ENCODE data around the gene DDO.

DDO gene, protein sequence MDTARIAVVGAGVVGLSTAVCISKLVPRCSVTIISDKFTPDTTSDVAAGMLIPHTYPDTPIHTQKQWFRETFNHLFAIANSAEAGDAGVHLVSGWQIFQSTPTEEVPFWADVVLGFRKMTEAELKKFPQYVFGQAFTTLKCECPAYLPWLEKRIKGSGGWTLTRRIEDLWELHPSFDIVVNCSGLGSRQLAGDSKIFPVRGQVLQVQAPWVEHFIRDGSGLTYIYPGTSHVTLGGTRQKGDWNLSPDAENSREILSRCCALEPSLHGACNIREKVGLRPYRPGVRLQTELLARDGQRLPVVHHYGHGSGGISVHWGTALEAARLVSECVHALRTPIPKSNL

DNA sequence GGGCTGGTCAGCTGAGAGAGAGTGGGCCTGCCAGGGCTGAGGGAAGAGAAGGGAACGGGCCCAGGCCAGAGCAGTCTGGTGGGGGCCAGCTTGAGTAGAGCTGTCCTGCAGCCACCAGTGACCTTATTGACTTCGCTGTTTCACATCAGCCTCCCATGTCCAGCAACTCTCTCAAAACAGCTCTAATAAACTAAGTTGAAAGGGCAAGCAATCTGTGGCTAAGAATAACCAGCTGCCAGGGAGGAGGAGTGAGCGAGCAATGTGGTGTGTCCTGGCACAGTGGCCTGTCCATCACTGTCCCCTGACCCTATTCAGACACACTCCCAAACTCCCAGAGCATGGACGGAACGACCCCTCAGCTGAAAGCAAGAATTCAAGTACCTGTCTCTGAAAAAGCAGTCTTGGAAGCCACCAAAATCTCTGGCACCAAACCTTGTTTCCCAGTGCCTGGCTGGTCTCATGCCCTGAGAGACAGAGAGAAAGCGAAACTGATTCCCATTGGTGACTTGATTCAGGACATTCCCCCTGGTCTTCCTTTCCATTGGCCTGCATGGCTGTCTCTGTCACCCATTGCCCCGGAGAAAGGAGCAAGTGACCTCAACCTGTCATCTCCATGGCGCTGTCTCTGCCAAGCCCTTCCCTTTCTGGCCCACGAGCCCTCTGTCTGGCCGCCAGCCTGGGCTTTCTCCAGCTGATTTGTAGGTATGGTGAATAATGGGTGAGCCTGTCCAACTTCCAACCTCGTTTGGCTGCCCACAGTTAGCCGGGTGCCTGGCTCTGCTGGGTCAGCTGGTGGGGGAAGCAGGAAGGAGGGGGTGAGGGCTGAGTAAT lies at the start of gene DDO:
Gene DDO (minus strand): TSS at position 490 of the 831 bp plus-strand sequence. CDS start 2,113 bp downstream, outside the sequence.
- peak; percentile 23 to 93 (median 78) for DNase-seq

DNA sequence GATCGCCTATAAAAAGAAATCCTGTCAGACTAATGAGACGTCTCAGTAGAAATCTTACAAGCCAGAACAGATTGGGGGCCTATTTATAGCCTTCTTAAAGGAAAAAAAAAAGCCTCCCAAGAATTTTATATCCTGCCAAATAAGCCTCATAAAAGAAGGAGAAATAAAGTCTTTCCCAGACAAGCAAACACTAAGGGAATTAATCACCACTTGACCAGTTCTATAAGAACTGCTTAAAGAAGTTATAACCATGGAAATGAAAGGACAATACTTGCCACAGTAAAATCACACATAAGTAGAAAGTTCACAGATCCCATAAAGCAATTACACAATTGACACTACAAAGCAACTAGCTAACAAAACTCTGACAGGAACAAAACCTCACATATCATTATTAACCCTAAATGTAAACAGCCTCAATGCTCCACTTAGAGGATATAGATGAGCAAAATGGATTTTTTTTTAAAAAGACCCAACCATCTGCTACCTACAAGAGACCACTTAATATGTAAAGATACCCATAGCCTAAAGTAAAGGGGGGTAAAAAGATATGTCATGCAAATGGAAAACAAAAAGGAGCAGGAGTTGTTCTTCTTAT lies 47.6 kb upstream of the DDO start:
- DNase-seq, result no peak

DNA sequence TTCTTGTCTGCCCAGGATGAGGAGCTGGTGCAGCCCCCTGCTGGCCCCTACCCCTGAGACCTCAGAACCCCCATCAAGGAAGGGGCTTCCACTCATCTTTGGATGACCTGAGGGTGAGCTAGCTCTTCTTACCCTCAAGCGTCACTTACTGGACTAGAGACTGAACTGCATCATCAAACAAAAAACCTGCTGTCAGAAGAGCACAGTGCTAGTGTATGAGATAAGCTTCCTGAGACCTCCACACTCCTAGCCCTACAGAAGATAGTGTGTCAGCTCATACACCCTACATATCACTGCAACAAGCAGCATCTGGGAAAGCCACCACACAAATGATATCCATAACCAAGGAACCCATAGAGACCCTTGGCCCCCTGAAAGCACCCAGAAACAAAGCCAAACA lies 46.0 kb upstream of the DDO start:
- DNase-seq, result no peak

DNA sequence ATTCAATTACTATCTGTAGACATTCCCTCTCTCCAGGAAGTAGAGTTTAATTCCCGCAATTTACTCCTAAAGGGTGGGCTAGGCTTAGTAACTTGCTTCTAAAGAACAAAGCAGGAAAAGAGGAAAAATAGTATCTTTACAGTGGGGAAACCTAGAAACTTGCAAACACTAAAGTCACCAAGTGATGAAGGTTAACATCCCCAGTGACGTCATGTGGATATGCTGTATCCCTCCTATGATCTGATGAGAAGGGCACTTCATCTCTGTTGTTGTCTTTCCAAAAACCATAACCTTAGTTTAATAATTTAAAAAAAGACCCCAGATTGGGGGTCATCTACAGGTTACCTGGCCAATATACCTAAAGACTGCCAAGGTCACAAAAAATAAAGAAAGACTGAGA lies 43.8 kb upstream of the DDO start:
- no peak for DNase-seq

DNA sequence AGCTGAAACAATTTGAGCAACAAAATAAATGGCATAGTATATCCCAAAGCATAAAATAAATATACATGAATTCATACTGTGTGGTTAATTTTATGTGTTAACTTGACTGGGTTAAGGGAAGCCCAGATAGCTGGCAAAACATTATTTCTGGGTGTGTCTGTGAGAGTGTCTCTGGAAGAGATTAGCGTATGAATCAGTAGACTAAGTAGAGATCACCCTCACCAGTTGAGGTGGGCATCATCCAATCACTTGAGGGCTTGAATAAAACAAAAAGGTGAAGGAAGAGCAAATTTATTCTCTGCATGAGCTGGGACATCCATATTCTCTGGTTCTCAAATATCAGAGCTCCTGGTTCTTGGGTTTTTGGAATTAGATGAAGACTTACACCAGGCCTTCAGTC lies 43.1 kb upstream of the DDO start:
- DNase-seq, result no peak

DNA sequence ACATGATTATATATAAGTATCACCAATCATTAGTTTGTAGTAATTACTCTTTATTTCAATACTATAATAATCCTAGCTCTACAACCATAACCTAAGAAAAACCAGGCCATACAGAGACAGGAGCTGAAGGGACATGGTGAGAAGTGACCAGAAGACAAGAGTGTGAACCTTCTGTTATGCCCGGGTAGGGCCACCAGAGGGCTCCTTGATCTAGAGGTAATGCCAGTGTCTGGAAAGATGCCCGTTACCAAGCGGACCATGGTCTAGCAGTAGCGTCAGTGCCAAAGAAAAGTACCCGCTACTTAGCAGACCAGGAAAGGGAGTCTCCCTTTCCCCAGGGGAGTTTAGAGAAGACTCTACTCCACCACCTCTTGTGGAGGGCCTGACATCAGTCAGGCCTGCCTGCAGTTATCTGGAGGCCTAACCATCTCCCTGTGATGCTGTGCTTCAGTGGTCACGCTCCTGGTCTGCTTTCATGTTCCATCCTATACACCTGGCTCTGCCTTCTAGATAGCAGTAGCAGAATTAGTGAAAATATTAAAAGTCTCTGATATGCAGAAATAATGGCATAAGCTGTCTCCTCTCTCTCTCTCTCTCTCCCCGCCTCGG lies 42.3 kb upstream of the DDO start:
- peak in 7 of 56 donors; percentile 1 to 22 (median 6) for DNase-seq

DNA sequence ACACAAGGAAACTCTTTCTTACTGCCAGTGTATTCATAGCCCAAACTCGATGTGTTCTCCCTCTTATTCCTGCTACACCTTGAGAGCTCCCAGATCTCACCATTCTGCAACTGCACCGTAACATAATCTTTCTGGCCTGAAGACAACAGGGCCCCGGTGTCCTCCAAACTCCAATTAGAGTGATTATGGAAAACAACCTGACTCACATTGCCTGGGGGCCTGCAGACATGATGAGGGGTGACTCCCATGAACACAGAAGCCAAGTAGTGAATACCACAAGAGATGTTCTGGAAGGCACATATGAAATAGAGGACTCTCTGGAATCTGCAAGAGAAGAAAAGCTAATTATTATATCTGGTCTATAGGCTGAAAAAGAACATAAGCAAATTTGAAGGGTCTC lies 41.3 kb upstream of the DDO start:
- DNase-seq, result no peak

DNA sequence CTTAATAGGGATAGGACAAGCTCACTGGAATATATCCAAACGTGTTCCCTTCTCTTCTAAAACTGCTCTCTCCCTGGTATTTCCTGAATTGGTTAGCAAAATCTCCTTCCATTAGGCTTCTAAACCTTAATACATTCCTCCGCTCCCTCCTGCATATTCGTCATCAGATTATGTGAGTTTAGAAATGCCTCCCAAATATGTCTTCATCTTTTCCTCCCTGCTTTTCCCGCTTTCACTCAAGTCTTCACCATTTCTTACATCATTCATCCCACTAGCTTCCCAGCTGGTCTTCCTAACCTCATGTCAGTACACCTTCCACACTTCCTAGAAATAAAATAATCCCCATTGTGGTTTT lies 34.1 kb upstream of the DDO start:
- DNase-seq, result no peak

DNA sequence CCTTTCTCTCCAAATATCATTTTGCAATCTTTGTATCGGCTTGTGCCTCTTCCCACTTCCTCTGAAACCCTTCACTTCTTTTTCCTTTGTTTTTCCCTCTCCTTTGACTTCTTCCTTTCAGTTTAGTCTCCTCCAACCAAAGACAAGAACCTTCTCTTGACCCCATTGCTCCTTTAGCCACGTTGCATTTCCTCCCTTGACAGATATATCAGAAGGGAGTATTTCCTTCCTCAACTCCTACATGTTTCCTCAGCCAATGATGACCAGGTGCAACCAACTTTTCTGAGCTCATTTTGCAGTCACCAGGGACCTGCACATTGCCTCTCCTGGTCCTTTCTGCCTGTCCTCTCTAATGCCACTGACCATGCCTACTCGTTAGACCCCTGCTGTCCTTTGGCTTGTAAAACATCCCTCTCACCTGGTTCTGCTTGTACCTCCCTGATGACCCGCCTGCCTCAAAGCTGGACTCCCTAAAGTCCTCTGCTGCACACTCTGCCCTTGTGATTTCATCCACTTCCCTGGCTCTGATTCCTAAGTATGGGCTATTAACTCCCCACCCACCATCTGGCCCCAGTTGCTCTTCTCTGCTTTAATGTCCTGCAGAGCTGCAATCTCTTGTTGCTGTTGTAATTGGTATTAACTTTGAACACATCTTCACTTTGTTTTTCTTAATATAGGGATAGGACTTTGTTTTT lies 33.6 kb upstream of the DDO start:
- DNase-seq, result no peak

DNA sequence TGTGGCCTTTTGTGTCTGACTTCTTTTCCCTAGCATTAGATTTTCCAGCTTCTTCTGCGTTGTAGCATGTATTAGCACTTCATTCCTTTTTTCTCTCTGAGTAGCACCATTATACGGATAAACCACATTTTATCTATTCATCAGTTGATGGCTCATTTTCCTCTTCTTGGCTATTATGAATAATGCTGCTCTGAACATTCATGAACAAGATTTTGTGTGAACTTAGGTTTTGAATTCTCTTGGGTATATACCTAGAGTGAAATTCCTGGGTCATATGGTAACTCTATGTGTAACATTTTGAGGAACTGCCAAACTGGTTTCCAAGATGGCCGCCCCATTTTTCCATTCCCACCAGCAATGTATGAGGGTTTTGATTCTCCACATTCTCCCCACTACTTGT lies 32.4 kb upstream of the DDO start:
- DNase-seq, result no peak

DNA sequence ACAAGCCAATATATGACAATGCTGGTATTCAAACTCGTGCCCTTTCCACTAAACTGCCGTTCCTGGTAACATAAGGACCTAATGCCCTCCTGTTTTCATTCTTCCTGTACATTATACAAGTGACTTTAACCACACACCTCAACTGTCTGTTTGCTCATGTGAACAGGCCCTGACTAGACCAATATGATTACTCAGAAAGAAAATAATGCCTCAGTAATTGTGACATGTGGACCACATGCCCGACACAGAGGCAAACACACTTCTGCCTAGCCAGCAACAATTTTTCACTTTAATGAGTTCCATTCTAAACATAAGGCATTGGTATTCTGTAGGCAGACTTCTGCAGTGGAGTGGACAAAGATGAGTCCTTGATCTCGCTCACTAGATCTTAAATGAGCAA lies 31.0 kb upstream of the DDO start:
- no peak for DNase-seq

DNA sequence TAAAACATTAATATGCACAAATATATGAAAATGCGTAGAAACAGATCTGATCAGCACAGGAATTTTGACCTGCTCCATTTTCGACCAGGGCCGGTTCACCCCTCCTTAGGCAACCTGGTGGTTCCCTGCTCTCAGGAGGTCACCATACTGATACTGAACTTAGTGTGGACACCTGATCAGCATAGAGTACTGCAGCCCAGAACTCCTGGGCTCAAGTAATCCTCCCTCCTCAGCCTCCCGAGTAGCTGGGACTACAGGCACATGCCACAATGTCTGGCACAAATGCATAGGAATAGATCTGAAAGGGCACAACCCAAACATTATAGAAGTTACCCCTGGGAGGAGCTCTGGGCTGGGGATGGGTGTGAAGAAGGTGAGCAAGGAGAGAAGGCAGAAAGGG lies 24.7 kb upstream of the DDO start:
- no peak for DNase-seq

DNA sequence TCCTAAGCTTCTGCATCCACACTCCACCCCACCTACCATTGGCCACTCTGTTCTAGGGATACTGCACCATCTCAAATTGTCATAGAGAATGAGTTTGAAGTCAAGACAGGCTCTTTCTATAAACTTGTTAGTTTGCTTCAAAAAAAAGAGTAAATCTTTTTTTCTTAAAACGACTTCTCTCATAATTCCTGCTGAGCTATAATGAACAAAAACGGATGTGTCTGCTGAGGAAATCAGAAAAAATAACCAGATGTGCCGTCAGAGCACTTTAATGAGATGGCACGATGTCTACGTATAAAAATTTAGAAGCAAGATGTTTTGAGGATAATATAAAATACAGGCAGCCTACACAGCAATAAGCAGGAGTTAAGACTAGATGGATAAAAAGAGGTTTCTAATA lies 24.0 kb upstream of the DDO start:
- no peak for DNase-seq

DNA sequence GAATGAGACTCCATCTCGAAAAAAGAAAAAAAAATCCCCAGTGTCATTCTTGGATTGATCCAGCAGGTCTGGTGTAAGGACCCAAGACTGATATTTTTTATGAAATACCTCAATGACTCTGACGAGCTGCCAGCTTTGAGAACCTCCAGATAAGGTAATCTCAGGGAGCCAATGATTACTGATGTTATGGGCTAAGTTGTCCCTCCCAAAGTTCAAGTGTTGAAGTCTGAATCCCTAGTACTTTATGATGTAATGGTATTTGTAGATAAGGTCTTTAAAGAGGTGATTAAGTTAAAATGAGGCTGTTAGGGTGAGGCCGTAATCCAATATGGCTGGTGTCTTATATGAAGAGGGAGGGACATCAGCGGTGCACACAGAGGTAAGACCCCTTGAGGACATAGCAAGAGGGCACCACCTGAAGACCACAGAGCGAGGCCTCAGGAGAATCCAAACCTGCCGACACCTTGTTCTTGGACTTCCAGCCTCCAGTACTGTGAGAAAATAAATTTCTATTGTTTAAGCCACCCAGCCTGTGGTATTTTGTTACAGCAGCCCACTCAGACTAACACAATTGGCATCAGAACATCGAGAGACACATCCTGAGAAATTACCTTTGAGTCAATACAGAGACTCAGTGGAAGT lies 19.7 kb upstream of the DDO start:
- DNase-seq, result no peak

DNA sequence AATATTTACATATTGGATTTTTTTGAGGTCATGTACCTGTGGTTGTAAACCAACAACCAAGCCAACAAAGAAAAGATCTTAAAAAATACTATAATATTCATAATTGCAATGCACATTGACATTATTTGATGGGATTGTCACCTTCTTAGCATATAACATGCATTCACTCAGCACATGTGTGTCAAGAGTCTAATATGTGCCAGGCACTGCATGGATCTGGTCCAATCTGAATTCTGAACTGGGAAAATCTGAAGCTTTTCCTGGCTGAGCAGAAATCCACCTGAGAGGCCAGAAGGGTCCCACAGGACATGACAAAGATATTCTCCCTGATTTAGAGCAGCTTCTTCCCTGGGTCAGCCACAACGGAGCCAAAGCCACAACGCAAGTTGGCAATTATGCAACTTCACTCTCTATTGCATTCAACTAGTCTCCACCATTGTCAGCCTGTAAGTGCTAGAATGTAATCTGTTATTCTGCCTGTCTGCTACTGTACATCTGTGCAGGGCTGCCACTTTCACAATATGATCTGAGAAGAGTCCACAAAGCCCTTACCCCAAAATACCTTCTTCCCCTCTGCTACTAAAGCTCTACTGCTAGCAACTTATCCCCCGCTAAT lies 17.0 kb upstream of the DDO start:
- DNase-seq, result no peak

DNA sequence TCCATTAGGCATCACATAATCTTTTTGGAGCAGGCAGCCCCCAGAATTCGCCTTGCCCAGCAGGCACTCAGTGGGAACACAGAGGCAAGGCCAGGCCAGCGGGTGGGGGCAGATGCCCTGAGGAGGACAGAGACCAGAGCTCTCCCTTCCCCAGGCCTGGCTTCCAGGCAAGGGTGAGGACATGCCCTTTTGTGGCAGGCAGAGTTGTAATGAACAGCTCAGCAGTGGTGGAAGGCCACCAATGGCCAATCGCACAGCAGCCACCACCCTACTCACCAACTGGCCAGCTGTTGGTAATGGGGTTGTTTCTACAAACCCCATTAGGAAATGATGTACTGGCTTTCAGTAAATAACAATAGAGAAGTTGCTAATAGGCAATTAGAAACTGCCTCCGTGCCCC lies 15.4 kb upstream of the DDO start:
- no peak for DNase-seq

DNA sequence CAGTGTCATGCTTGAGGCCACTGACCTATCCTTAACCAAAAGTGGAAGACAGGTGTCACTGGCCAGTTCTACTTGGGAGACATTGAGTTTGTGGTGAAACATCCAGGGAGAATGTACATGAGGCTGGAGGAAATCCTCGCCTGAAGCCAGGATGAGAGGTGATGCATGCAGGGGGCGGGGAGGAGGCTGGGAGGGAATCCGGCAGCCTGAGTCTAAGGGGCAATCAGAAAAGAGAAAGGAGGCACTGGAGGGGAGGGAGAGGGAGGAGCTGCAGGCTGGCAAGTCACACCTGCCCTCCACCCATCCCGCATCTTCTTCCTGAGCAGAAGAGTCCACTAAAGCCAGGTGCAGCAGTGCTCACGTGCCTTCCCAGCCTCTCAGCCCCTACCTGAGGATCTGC lies 14.9 kb upstream of the DDO start:
- DNase-seq, result no peak

DNA sequence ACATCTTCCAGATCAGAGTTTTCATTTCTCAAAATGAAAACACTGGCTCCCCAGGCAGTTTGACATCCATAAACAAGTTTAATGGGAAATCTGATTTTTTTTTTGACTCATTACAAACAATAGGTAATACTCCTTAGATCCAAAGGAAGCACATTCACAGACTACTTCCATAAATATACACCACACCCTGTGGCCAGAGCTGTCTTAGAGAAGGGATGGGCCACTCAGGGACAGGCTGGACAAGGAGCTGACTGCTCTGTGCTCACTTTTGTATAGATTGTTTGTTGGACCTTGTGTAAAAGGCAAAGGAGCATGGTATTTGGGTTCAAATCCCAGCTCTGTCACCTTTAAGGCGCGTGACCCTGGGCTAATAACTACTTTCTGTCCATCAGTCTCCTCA lies 12.8 kb upstream of the DDO start:
- no peak for DNase-seq

DNA sequence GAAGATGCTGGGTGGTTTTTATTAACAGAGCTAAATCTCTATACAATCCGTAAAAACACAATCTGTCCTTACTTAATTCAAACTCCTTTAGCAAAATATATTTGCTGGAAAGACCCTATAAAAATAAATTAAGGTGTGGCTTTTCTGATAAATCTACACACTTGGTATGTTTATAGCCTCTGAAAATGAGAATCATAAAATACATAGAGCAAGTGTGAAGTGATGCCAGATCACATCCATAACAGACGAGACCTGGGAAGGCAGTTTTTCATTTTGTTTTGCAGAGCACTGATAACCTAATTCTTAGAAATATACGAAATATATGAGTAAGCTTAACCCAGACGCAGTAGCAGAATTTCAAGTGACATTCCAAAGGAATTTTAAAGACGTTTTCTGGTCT lies 10.4 kb upstream of the DDO start:
- no peak for DNase-seq

DNA sequence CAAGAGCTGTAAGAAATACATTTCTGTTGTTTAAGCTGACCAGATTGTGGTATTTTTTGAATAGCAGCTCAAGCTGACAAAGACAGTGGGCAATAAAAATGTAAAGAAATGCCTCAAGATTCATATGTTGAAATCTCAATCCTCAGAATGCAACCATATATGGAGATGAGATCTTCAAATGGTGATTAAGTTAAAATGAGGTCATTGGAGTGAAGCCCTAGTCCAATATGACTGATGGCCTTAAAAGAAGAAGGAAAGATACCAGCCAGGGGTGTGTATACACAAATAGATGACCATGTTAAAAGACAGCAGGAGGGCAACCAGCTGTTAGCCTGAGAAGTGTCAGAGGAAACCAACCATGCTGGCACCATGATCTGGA lies 7.1 kb upstream of the DDO start:
- no peak for DNase-seq
